IPS-18a (cell line): ENCODE data around the gene TRIM38.
"Not testable (repeated sequence)": the region's sequence is repeated elsewhere in the genome, so short reads cannot be mapped to it uniquely, and the experiment has no call there.

Source experiments
- H3K27ac ChIP-seq: one replicate; pipeline ENCODE4 v1.5.1; 2013; ENCODE audit warnings: low read length
- H3K27me3 ChIP-seq: one replicate; pipeline ENCODE4 v1.6.1; 2013; ENCODE audit warnings: mild to moderate bottlenecking, low read length; ENCODE audit not compliant: control insufficient read depth, insufficient read depth
- H3K36me3 ChIP-seq: one replicate; pipeline ENCODE4 v1.6.1; 2013; ENCODE audit warnings: low read depth, low read length; ENCODE audit not compliant: control insufficient read depth
- H3K4me1 ChIP-seq: one replicate; pipeline ENCODE4 v1.6.1; 2013; ENCODE audit warnings: low read depth, low read length; ENCODE audit not compliant: control insufficient read depth
- H3K4me3 ChIP-seq: one replicate; pipeline ENCODE4 v1.5.1; 2013; ENCODE audit warnings: low read length
- H3K9ac ChIP-seq: one replicate; pipeline ENCODE4 v1.6.1; 2013; ENCODE audit warnings: mild to moderate bottlenecking, low read length, moderate library complexity
- H3K9me3 ChIP-seq: one replicate; pipeline ENCODE4 v1.6.1; 2013; ENCODE audit warnings: low read depth, low read length; ENCODE audit not compliant: control insufficient read depth

Gene TRIM38

DNA sequence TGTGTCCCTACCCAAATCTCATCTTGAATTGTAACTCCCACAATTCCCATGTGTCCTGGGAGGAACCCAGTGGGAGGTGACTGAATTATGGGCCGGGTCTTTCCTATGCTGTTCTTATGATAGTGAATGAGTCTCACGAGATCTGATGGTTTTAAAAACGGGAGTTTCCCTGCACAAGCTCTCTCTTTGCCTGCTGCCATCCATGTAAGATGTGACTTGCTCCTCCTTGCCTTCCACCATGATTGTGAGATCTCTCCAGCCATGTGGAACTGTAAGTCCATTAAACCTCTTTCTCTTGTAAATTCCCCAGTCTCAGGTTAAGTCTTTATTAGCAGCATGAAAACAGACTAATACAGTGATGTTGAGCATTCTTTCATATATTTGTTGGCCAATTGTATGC, 16.9 kb upstream of the TRIM38 start:
- H3K9me3 ChIP-seq, H3K36me3 ChIP-seq, H3K4me3 ChIP-seq, H3K27me3 ChIP-seq, H3K9ac ChIP-seq, H3K27ac ChIP-seq, H3K4me1 ChIP-seq: not testable (repeated sequence)

GRCh38 chr6:25946631-25947030, 16.0 kb upstream of the TRIM38 start:
- Histone ChIP-seq H3K4me3 (no peak overlapping the region), H3K27ac (no peak overlapping the region), H3K9me3 (peaks cover 7% of the 10 kb centered on the region), H3K4me1 (no peaks in the 10 kb centered on the region), H3K36me3 (no peaks in the 10 kb centered on the region), H3K27me3 (no peaks in the 10 kb centered on the region), H3K9ac (no peak overlapping the region)

DNA sequence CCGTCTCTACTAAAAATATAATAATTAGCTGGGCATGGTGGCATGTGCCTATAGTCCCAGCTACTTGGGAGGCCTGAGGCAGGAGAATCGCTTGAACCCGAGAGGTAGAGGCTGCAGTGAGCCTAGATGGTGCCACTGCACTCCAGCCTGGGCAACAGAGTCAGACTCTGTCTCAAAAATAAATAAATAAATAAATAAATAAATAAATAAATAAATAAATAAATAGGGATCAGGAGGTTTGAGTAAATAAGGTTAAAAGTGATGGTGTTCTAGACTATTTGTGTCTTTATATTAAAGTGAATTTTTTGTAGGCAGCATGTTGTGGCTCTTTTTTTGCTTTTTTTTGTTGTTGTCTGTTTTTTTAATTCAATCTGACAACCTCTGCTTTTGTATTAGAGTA, 15.1 kb upstream of the TRIM38 start:
- H3K27me3 ChIP-seq, H3K27ac ChIP-seq, H3K9me3 ChIP-seq, H3K9ac ChIP-seq, H3K4me3 ChIP-seq, H3K4me1 ChIP-seq, H3K36me3 ChIP-seq: not testable (repeated sequence)

DNA sequence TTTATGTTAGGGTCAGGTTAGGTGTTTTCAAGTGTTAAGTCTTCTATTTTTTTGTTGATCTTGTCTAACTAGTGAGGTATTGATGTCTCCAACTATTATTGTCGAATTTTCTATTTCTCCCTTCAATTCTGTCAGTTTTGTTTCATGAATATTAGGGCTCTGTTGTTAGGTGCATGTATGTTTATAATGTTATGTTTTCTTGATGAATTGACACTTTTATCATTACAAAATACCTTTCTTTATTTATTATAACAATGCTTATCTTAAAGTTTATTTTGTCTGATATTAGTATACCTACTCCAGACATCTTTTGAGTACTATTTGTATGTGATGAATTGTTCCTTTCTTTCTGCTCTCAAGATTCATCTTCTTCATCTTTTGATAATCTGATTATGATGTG, 12.9 kb upstream of the TRIM38 start:
- Histone ChIP-seq H3K27me3 (no peaks in the 10 kb centered on the region), H3K4me3 (no peak overlapping the region), H3K4me1 (no peaks in the 10 kb centered on the region), H3K9ac (no peak overlapping the region), H3K27ac (no peak overlapping the region), H3K9me3 (peaks cover 7% of the 10 kb centered on the region), H3K36me3 (no peaks in the 10 kb centered on the region)

DNA sequence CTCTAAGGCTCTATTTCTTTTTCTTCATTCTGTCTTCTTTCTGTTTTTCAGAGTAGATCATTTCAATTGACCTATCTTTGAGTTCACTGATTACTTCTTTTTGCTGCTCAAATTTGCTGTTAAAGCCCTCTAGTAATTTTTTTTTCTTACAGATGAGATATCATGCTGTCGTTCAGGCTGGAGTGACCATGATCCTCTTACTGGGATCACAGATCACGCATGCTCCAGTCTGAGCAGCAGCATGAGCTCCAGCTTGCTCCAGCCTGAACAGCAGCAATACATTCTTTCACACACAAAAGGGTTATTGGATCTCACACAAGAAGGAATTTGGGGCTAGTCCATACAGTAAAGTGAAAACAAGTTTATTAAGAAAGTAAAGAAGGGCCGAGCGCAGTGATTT, 12.3 kb upstream of the TRIM38 start:
- Histone ChIP-seq H3K27me3 (no peaks in the 10 kb centered on the region), H3K27ac (no peak overlapping the region), H3K4me1 (no peaks in the 10 kb centered on the region), H3K36me3 (no peaks in the 10 kb centered on the region), H3K4me3 (no peak overlapping the region), H3K9me3 (peaks cover 5% of the 10 kb centered on the region), H3K9ac (no peak overlapping the region)

DNA sequence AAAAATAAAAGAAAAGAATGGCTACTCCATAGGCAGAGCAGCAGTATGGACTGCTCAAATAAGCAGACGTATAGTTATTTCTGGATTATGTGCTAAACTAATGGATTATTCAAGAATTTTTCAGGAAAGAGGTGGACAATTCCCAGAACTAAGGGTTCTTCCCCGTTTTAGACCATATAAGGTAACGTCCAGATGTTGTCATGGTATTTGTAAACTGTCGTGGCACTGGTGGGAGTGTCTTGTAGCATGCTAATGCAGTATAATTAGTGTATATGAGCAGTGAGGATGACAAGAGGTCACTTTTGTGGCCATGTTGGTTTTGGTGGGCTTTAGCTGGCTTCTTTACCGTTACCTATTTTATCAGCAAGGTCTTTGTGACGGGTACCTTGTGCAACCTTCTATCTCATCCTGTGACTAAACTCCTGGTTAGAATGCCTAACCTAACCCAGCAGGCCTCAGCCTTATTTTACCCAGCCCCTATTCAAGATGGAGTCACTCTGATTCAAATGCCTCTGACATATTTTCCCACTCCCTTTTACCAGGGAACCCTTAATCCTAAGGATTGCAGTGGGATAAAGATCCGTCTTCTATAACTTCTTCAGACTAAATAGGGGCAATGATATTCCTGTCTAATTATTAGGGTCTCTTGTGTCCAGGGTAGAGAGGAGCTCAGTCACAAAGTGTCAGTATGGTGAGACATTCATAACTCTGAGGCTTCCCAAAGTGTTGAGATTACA, 11.1 kb upstream of the TRIM38 start:
- H3K36me3 ChIP-seq, result no peaks in the 10 kb centered on the region
- H3K9me3 ChIP-seq, result no peaks in the 10 kb centered on the region

GRCh38 chr6:25952535-25952934, 10.1 kb upstream of the TRIM38 start:
- Histone ChIP-seq H3K36me3 (no peaks in the 10 kb centered on the region), H3K27ac (no peak overlapping the region), H3K9me3 (no peaks in the 10 kb centered on the region), H3K9ac (no peak overlapping the region), H3K4me1 (no peaks in the 10 kb centered on the region), H3K4me3 (no peak overlapping the region), H3K27me3 (no peaks in the 10 kb centered on the region)

More for the DNA sequence above, 11.1 kb upstream of the TRIM38 start:
- Histone ChIP-seq H3K9ac (no peak overlapping the region), H3K27me3 (no peaks in the 10 kb centered on the region), H3K4me1 (no peaks in the 10 kb centered on the region), H3K27ac (no peak overlapping the region), H3K4me3 (no peak overlapping the region)

- H3K27ac ChIP-seq, result no peak overlapping the region
- H3K9ac ChIP-seq, result no peak overlapping the region
- H3K27me3 ChIP-seq, result no peaks in the 10 kb centered on the region
- H3K4me1 ChIP-seq, result no peaks in the 10 kb centered on the region
- no peak overlapping the region for H3K4me3 ChIP-seq
- no peaks in the 10 kb centered on the region for H3K36me3 ChIP-seq
- H3K9me3 ChIP-seq, result no peaks in the 10 kb centered on the region
These were observed 8.9 kb upstream of the TRIM38 start for GRCh38 chr6:25953733-25954132.

DNA sequence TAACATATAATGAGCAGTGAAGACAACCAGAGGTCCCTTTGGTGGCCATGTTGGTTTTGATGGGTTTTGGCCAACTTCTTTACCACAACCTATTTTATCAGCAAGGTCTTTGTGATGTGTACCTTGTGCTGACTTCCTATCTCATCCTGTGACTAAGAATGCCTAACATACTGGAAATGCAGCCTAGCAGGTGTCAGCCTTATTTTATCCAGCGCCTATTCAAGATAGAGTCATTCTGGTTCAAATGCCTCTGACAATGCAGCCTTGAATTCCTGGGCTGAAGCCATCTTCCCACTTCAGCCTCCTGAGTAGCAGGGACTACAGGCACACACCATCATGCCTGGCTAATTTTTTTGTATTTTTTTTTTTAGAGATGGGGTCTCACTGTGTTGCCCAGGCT, 7.8 kb upstream of the TRIM38 start:
- H3K36me3 ChIP-seq, result no peaks in the 10 kb centered on the region
- H3K9ac ChIP-seq, result no peak overlapping the region
- no peak overlapping the region for H3K27ac ChIP-seq
- H3K9me3 ChIP-seq, result no peaks in the 10 kb centered on the region
- H3K27me3 ChIP-seq, result no peaks in the 10 kb centered on the region
- H3K4me1 ChIP-seq, result no peaks in the 10 kb centered on the region
- H3K4me3 ChIP-seq, result no peak overlapping the region

DNA sequence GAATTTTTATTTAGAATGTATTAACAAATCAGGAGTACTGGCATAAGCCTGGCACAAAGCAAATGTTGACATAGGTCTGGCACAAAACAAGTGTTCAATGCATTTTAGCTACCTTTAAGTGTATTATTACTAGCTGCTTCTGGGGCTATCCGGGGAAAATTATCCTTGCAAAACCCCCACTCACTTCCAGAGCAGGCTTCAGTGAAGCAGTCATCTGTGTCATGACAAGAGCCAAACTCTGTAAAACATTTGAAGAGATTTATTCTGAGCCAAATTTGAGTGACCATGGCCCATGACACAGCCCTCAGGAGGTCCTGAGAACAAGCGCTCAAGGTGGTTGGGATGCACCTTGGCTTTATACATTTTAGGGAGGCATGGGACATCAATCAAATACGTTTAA, 6.4 kb upstream of the TRIM38 start:
- H3K27ac ChIP-seq, result no peak overlapping the region
- no peaks in the 10 kb centered on the region for H3K4me1 ChIP-seq
- H3K4me3 ChIP-seq, result no peak overlapping the region
- no peaks in the 10 kb centered on the region for H3K9me3 ChIP-seq
- H3K27me3 ChIP-seq, result no peaks in the 10 kb centered on the region
- no peaks in the 10 kb centered on the region for H3K36me3 ChIP-seq
- H3K9ac ChIP-seq, result no peak overlapping the region

- H3K9me3 ChIP-seq, result no peaks in the 10 kb centered on the region
- H3K4me1 ChIP-seq, result peaks cover 18% of the 10 kb centered on the region
- no peak overlapping the region for H3K9ac ChIP-seq
- H3K4me3 ChIP-seq, result no peak overlapping the region
- no peaks in the 10 kb centered on the region for H3K36me3 ChIP-seq
- H3K27ac ChIP-seq, result no peak overlapping the region
- no peaks in the 10 kb centered on the region for H3K27me3 ChIP-seq
These were observed 3.9 kb upstream of the TRIM38 start for GRCh38 chr6:25958700-25959162.

DNA sequence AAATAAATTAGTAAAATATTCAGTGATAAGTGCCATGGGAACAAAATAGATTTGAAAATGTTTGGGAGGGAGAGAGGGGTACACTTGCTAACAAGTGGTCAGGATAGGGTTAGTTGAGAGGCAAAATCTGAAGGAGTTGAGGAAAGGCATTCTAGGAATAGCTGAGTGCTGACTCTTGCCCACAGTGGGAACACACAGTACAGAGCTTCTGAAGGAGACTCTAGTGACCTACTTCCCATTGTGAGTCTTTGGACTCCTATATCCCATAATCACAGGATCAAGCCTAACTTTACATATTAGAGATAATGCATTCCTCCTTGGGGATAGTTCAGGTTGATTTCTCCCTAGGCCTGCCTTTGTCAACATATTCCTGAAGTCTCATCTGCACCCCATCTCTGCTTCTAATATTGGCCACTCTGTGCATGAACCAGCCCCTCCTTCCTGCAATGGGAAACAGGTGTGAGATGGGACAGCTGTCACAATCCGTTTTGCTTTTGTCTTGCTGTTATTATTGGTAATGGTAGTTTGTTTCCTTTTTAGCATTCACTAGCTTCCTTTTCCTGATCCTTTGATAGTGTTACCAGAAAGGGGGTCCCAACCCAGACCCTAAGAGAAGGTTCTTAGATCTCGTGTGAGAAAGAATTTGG, 2.6 kb upstream of the TRIM38 start:
- Histone ChIP-seq H3K9me3 (no peaks in the 10 kb centered on the region), H3K27ac (no peak overlapping the region), H3K36me3 (no peaks in the 10 kb centered on the region), H3K4me1 (peaks cover 19% of the 10 kb centered on the region), H3K27me3 (no peaks in the 10 kb centered on the region), H3K4me3 (no peak overlapping the region), H3K9ac (no peak overlapping the region)
